ENCODE results near the gene AOC2.
"Not testable (repeated sequence)": the region's sequence is repeated elsewhere in the genome, so short reads cannot be mapped to it uniquely, and the experiment has no call there.

Gene AOC2

DNA sequence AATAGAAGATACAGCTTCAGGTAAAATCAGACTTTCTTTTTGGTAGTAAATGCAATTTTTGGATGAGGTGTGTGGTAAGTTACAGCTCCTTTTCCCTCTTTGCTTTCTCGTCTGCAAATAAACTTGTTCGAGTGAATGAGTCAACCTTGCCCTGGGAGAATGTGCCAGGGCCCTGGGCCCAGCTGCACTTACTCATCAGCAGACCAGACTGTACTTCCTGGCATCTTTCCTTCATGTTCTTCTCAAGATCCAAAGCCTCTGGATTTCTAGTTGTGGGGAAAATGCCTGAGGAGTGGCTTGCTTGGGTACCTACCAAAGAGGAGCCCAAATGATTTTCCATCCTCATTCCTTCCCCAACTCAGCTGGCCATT is 50.8 kb downstream of the AOC2 start:
- no peak for TF ChIP-seq ZFX (IDR thresholded peaks at IDR 0.05; ENCODE audit: borderline replicate concordance)
- TF ChIP-seq, protein P1, sequence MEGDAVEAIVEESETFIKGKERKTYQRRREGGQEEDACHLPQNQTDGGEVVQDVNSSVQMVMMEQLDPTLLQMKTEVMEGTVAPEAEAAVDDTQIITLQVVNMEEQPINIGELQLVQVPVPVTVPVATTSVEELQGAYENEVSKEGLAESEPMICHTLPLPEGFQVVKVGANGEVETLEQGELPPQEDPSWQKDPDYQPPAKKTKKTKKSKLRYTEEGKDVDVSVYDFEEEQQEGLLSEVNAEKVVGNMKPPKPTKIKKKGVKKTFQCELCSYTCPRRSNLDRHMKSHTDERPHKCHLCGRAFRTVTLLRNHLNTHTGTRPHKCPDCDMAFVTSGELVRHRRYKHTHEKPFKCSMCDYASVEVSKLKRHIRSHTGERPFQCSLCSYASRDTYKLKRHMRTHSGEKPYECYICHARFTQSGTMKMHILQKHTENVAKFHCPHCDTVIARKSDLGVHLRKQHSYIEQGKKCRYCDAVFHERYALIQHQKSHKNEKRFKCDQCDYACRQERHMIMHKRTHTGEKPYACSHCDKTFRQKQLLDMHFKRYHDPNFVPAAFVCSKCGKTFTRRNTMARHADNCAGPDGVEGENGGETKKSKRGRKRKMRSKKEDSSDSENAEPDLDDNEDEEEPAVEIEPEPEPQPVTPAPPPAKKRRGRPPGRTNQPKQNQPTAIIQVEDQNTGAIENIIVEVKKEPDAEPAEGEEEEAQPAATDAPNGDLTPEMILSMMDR (IDR thresholded peaks at IDR 0.05), result no peak
- no peak overlapping the region for H3K27ac ChIP-seq

GRCh38 chr17:42898147-42898811 is 53.9 kb downstream of the AOC2 start:
- no peak for TF ChIP-seq ZFX (IDR thresholded peaks at IDR 0.05; ENCODE audit: borderline replicate concordance)
- TF ChIP-seq, protein P1 (IDR thresholded peaks at IDR 0.05), result no peak
- no peak overlapping the region for H3K27ac ChIP-seq

- not testable (repeated sequence) for H3K27ac ChIP-seq
Observed at GRCh38 chr17:42899981-42900380, 55.6 kb downstream of the AOC2 start.
